Neural progenitor cell (in vitro differentiated cells): ENCODE results near the gene UNC13D.

Source experiments
- CTCF ChIP-seq: fragments of 200-600 bp; sonication (generic); IDR thresholded peaks from 2 replicates; pipeline ENCODE4 v1.5.1; 2017; ENCODE audit warnings: antibody characterized with exemption, mild to moderate bottlenecking
- EZH2 ChIP-seq: fragments of 200-600 bp; sonication (generic); IDR thresholded peaks from 2 replicates; pipeline ENCODE4 v1.6.1; 2017; ENCODE audit warnings: antibody characterized with exemption, mild to moderate bottlenecking, moderate library complexity
- EZH2phosphoT487 ChIP-seq: fragments of 200-600 bp; sonication (generic); IDR thresholded peaks from 2 replicates; pipeline ENCODE4 v1.6.1; 2017; ENCODE audit warnings: antibody characterized with exemption

- no peak for TF ChIP-seq CTCF
- no peak for TF ChIP-seq EZH2
- TF ChIP-seq EZH2phosphoT487: no peak
These were observed 48.2 kb downstream of the UNC13D start for GRCh38 chr17:75795820-75796607.
